ENCODE results near the gene KYNU.
"Not testable (repeated sequence)": the region's sequence is repeated elsewhere in the genome, so short reads cannot be mapped to it uniquely, and the experiment has no call there.

KYNU gene

DNA sequence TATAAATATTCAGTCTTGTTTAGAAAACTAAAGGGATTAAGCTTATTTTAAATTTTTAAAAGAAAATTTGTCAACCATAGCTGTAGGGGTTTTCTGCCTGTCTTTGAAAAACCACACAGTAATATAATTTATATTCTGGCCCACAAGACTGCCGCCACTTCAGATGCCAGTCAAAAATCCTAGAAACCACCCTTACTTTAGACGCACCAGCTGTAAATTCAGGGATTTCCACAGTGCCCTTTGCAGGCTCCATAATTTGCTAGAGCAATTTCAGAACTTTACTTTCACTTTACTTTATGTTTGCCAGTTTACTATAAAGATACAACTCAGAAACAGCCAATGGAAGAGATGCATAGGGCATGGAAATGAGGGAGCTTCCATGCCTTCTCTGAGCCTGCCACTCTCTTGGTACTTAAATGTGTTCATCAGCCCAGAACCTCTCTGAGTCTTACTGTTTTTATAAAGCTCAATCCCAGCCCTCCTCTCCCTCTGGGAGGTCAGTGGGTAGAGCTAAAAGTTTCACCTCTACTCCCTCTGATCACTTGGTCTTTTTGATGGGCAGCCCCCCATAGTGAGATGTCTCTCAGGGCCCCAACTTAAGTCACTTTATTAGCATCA is 63.3 kb downstream of the KYNU start:
- no peak for DNase-seq (ENCODE audit: extremely low read depth, low read depth)
- TF ChIP-seq, protein P1, sequence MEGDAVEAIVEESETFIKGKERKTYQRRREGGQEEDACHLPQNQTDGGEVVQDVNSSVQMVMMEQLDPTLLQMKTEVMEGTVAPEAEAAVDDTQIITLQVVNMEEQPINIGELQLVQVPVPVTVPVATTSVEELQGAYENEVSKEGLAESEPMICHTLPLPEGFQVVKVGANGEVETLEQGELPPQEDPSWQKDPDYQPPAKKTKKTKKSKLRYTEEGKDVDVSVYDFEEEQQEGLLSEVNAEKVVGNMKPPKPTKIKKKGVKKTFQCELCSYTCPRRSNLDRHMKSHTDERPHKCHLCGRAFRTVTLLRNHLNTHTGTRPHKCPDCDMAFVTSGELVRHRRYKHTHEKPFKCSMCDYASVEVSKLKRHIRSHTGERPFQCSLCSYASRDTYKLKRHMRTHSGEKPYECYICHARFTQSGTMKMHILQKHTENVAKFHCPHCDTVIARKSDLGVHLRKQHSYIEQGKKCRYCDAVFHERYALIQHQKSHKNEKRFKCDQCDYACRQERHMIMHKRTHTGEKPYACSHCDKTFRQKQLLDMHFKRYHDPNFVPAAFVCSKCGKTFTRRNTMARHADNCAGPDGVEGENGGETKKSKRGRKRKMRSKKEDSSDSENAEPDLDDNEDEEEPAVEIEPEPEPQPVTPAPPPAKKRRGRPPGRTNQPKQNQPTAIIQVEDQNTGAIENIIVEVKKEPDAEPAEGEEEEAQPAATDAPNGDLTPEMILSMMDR (IDR thresholded peaks at IDR 0.05; ENCODE audit: low read depth, low read length, missing control alignments) = no peak
- H3K4me3 ChIP-seq (replicated peaks; ENCODE audit: low read depth, low read length) = no peak overlapping the region

DNA sequence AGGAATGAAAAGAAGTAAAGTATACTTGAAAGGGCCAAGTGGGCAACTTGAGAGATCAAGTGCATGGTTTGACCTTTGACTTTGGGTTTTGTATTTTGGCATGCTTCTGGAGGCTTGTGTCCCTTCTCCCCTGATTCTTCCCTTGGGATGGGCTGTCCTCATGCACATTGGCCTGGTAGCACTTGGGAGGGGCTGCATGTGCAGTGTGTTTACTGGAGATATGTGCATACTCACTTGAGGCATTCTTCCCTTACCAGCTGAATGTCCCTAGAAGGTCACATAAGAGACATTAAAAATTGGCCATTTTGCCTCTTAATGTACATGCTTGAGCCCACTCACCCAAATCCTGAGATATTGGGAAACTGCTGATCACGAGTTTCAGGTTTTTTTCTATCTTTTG is 65.2 kb downstream of the KYNU start:
- TF ChIP-seq, protein P1 (IDR thresholded peaks at IDR 0.05; ENCODE audit: low read depth, low read length, missing control alignments) = no peak
- no peak overlapping the region for H3K4me3 ChIP-seq (replicated peaks; ENCODE audit: low read depth, low read length)
- no peak for DNase-seq (ENCODE audit: extremely low read depth, low read depth)

DNA sequence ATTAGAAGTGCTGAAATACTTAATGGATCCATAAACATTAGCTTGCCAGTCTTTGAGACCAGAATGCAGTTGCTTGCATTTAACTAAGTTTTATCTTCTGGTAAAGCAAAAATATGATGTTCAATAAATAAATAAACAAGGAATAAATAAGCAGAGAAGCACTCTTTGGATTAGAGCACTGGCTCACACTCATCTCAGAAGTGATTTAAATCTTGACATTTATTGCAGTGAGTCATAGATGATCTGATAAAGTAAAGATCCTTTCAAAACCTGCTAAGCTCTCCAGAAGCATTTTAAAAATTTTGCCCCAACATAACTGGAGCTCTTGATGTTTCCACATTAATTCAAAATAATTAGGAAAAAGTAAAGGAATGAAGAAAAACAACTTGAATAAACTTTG is 66.8 kb downstream of the KYNU start:
- H3K4me3 ChIP-seq (replicated peaks; ENCODE audit: low read depth, low read length) = no peak overlapping the region
- no peak for DNase-seq (ENCODE audit: extremely low read depth, low read depth)
- TF ChIP-seq, protein P1 (IDR thresholded peaks at IDR 0.05; ENCODE audit: low read depth, low read length, missing control alignments) = no peak

DNA sequence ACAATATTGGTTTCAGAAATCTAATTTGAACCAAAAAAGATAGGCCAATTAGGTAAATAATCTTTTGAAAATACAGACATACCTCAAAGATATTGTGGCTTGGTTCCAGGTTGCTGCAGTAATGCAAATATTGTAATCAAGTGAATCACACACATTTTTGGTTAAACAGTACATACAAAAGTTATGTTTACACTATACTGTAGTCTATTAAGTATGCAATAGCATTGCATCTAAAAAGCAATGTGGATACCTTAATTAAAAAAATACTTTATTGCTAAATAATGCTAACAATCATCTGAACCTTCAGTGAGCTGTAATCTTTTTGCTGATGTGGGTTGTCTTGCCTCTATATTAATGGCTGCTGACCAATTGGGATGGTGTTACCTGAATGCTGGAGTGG is 67.3 kb downstream of the KYNU start:
- no peak for DNase-seq (ENCODE audit: extremely low read depth, low read depth)
- no peak overlapping the region for H3K4me3 ChIP-seq (replicated peaks; ENCODE audit: low read depth, low read length)
- TF ChIP-seq, protein P1 (IDR thresholded peaks at IDR 0.05; ENCODE audit: low read depth, low read length, missing control alignments) = no peak

DNA sequence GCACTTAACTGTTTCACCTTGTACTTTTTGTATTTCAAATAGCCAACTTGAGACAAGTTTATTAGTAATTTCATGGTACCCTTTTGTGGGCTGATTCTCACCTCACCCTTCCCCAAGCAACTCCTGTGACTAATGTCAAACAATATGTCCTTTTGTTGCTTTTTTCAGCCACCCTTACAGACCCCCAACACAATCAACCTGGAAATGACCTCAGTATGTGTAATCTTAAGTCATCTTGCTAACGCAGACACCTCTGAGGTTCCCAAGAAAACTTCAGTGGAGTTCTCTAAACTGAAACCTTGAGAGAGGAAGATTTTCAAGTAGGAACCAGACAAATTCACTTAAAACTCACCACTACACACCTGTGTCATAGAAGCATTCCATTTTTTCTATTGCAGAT is 69.5 kb downstream of the KYNU start:
- H3K4me3 ChIP-seq (replicated peaks; ENCODE audit: low read depth, low read length) = no peak overlapping the region
- no peak for DNase-seq (ENCODE audit: extremely low read depth, low read depth)
- TF ChIP-seq, protein P1 (IDR thresholded peaks at IDR 0.05; ENCODE audit: low read depth, low read length, missing control alignments) = no peak

DNA sequence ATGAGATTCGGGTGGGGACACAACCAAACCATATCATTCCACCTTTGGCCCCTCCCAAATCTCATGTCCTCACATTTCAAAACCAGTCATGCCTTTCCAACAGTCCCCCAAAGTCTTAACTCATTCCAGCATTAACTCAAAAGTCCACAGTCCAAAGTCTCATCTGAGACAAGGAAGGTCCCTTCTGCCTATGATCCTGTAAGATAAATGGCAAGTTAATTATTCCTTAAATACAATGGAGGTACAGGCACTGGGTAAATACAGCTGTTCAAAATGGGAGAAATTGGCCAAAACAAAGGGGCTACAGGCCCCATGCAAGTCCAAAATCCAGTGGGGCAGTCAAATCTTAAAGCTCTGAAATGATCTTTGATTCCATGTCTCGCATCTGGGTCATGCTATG is 71.3 kb downstream of the KYNU start:
- not testable (repeated sequence) for H3K4me3 ChIP-seq (replicated peaks; ENCODE audit: low read depth, low read length); DNase-seq (ENCODE audit: extremely low read depth, low read depth)

DNA sequence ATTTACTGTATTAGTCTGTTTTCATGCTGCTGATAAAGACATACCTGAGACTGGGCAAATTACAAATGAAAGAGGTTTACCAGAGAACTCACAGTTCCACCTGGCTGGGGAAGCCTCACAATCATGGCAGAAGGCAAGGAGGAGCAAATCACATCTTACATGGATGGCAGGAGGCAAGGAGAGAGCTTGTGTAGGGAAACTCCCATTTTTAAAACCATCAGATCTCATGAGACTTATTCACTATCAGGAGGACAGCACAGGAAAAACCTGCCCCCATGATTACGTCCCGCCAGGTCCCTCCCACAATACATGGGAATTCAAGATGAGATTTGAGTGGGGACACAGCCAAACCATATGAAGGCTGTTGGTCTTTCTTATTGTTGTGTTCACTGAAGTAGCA is 72.9 kb downstream of the KYNU start:
- not testable (repeated sequence) for H3K4me3 ChIP-seq (replicated peaks; ENCODE audit: low read depth, low read length); DNase-seq (ENCODE audit: extremely low read depth, low read depth)

DNA sequence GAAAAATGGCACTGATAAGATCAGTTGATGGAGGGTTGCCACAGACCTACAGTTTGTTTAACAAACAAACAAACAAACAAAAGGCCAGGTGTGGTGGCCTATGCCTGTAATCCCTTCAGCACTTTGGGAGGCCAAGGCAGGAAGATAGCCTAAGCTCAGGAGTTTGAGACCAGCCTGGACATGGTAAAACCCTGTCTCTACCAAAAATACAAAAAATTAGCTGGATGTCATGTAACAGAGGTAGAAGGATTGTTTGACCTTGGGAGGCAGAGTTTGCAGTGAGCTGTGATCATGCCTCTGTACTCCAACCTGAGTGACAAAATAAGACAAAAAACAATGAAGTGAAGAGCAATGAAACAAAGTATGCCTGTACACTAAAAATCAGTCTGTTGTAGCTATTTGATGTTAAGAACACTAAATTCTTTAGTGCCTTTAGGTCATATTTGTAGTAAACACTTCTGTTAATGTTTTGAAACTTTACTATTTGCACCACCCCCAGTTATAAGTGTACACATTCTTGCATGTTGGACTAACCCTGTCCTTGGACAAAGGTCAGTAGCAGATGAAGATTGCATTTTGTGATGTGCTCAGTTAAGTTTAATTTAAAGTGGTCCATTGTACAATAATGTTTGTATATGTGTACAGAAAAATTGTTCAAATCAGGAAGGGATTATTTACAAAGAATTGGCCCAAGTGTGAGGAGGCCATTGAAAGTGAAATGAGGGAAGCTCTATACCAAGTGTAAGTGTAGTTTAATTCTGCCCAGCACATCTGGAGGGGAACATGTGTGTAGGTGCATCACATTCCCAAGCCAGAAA is 73.9 kb downstream of the KYNU start:
- H3K4me3 ChIP-seq (replicated peaks; ENCODE audit: low read depth, low read length) = no peak overlapping the region
- TF ChIP-seq, protein P1 (IDR thresholded peaks at IDR 0.05; ENCODE audit: low read depth, low read length, missing control alignments) = no peak

More for the DNA sequence above, 73.9 kb downstream of the KYNU start:
- no peak for DNase-seq (ENCODE audit: extremely low read depth, low read depth)

Data from HFF-Myc (cell line).